Chondrocyte (in vitro differentiated cells): ENCODE measurements around the gene ARHGAP6. TPM values are rescaled to one million over a fixed set of nuclear protein-coding genes. Genes with fewer than 3 reads are reported as not detected.

Experiments used
- DNase-seq: peaks from one replicate; pipeline ENCODE4 v3.0.0; 2021; ENCODE audit warnings: mixed read lengths, low spot score
- H3K27ac Mint-ChIP-seq: one replicate; pipeline ENCODE4 v1.8.0; 2021; ENCODE audit warnings: mild to moderate bottlenecking, moderate library complexity, mixed read lengths; ENCODE audit not compliant: unreplicated experiment
- H3K27me3 Mint-ChIP-seq: 2 replicates; pipeline ENCODE4 v1.8.0; 2021; ENCODE audit warnings: low read depth, mixed read lengths
- H3K36me3 Mint-ChIP-seq: 2 replicates; pipeline ENCODE4 v1.8.0; 2021; ENCODE audit warnings: low read depth, mixed read lengths
- H3K4me1 Mint-ChIP-seq: 2 replicates; pipeline ENCODE4 v1.8.0; 2021; ENCODE audit warnings: low read depth, mild to moderate bottlenecking, mixed read lengths
- H3K4me3 Mint-ChIP-seq: one replicate; pipeline ENCODE4 v1.8.0; 2021; ENCODE audit warnings: mild to moderate bottlenecking, moderate library complexity, mixed read lengths; ENCODE audit not compliant: unreplicated experiment
- H3K9me3 Mint-ChIP-seq: 2 replicates; pipeline ENCODE4 v1.8.0; 2021; ENCODE audit warnings: low read depth, mixed read lengths
- CTCF ChIP-seq: fragments of 200-600 bp; sonication (generic); IDR thresholded peaks from 2 replicates; pipeline ENCODE4 v1.5.0; 2021; ENCODE audit warnings: antibody characterized with exemption, mild to moderate bottlenecking, moderate library complexity
- total RNA-seq: library from RNA; stranded (reverse); gene quantifications from 3 replicates; pipeline ENCODE4 v1.2.1, GENCODE V29; 2021

Gene ARHGAP6
- total RNA-seq, 1 donor from 2014 or later = 1.5 TPM

GRCh38 chrX:11421805-11422524, 243.8 kb downstream of the ARHGAP6 start:
- Mint-ChIP-seq H3K27me3 (no peaks in the 10 kb centered on the region), H3K4me1 (no peaks in the 10 kb centered on the region), H3K4me3 (no peak overlapping the region), H3K27ac (no peak overlapping the region), H3K36me3 (no peaks in the 10 kb centered on the region), H3K9me3 (peaks cover 8% of the 10 kb centered on the region)
- no peak for DNase-seq
- TF ChIP-seq CTCF = no peak

- H3K4me3 Mint-ChIP-seq = no peak overlapping the region
- peaks cover 4% of the 10 kb centered on the region for H3K9me3 Mint-ChIP-seq
- H3K27ac Mint-ChIP-seq = no peak overlapping the region
- H3K36me3 Mint-ChIP-seq = no peaks in the 10 kb centered on the region
- no peaks in the 10 kb centered on the region for H3K27me3 Mint-ChIP-seq
- no peak for DNase-seq
- TF ChIP-seq CTCF = no peak
- H3K4me1 Mint-ChIP-seq = no peaks in the 10 kb centered on the region
Observed at GRCh38 chrX:11420851-11421250, 244.9 kb downstream of the ARHGAP6 start.

GRCh38 chrX:11419102-11419501, 246.6 kb downstream of the ARHGAP6 start:
- H3K9me3 Mint-ChIP-seq = peaks cover 4% of the 10 kb centered on the region

GRCh38 chrX:11416600-11416999, 249.1 kb downstream of the ARHGAP6 start:
- Mint-ChIP-seq H3K4me1 (peaks cover 11% of the 10 kb centered on the region), H3K27me3 (no peaks in the 10 kb centered on the region), H3K27ac (no peak overlapping the region), H3K36me3 (no peaks in the 10 kb centered on the region), H3K4me3 (no peak overlapping the region), H3K9me3 (peaks cover 3% of the 10 kb centered on the region)
- DNase-seq = no peak
- TF ChIP-seq CTCF = no peak

More at GRCh38 chrX:11419102-11419501, 246.6 kb downstream of the ARHGAP6 start:
- Mint-ChIP-seq H3K36me3 (no peaks in the 10 kb centered on the region), H3K4me1 (no peaks in the 10 kb centered on the region), H3K4me3 (no peak overlapping the region), H3K27ac (no peak overlapping the region), H3K27me3 (no peaks in the 10 kb centered on the region)
- DNase-seq = no peak
- TF ChIP-seq CTCF = no peak

GRCh38 chrX:11414091-11414490, 251.6 kb downstream of the ARHGAP6 start:
- Mint-ChIP-seq H3K27me3 (no peaks in the 10 kb centered on the region), H3K27ac (no peak overlapping the region), H3K9me3 (peaks cover 5% of the 10 kb centered on the region), H3K36me3 (no peaks in the 10 kb centered on the region), H3K4me3 (no peak overlapping the region), H3K4me1 (peaks cover 11% of the 10 kb centered on the region)
- no peak for DNase-seq
- TF ChIP-seq CTCF = no peak
